HUES6 (cell line): ENCODE results near the gene SLC25A33.

Experiments used
- H3K27ac ChIP-seq: 2 replicates; pipeline ENCODE4 v1.7.0; 2013; ENCODE audit warnings: low read depth, mild to moderate bottlenecking, low read length, inconsistent platforms
- H3K27me3 ChIP-seq: 2 replicates; pipeline ENCODE4 v1.6.1; 2013; ENCODE audit warnings: low read length; ENCODE audit not compliant: control insufficient read depth, insufficient read depth
- H3K36me3 ChIP-seq: 2 replicates; pipeline ENCODE4 v1.6.1; 2013; ENCODE audit warnings: low read length; ENCODE audit not compliant: control insufficient read depth, insufficient read depth
- H3K4me1 ChIP-seq: 2 replicates; pipeline ENCODE4 v1.6.1; 2013; ENCODE audit warnings: low read length; ENCODE audit not compliant: control insufficient read depth, insufficient read depth
- H3K4me3 ChIP-seq: 2 replicates; pipeline ENCODE4 v1.5.1; 2013; ENCODE audit warnings: low read depth, low read length
- H3K9ac ChIP-seq: one replicate; pipeline ENCODE4 v1.6.1; 2013; ENCODE audit warnings: mild to moderate bottlenecking, low read length
- H3K9me3 ChIP-seq: 2 replicates; pipeline ENCODE4 v1.6.1; 2013; ENCODE audit warnings: low read depth, low read length; ENCODE audit not compliant: control insufficient read depth, insufficient read depth

Gene SLC25A33

DNA sequence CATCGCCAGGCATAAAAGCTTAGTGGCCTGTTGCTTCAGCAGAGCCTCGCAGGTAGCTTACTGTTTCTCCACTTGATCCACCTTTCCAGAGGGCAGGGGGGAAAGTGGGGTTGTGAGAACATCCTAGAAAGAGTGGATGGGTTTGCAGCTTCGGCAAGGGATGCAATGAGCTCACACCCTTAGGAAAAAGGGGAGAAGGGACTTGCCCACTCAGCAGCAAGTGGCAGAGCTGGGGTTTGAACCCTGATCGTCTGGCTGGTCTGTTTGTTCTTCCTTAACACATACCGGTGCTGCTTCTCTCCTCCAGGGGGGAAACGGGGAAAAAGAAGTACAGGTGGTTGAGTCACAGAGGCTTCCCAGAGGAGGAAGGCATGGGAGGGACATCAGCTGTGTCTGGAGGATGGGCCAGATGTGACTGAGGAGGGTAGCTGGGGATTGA lies 50.5 kb downstream of the SLC25A33 start:
- peaks cover 3% of the 10 kb centered on the region; the same call in 1 of the 2 replicates for H3K36me3 ChIP-seq
- H3K9ac ChIP-seq: peak overlapping the region; percentile 80
- H3K27me3 ChIP-seq: no peaks in the 10 kb centered on the region
- no peak overlapping the region for H3K27ac ChIP-seq
- peak overlapping the region; percentile 95 for H3K4me3 ChIP-seq
- H3K9me3 ChIP-seq: no peaks in the 10 kb centered on the region
- H3K4me1 ChIP-seq: peaks cover 48% of the 10 kb centered on the region

DNA sequence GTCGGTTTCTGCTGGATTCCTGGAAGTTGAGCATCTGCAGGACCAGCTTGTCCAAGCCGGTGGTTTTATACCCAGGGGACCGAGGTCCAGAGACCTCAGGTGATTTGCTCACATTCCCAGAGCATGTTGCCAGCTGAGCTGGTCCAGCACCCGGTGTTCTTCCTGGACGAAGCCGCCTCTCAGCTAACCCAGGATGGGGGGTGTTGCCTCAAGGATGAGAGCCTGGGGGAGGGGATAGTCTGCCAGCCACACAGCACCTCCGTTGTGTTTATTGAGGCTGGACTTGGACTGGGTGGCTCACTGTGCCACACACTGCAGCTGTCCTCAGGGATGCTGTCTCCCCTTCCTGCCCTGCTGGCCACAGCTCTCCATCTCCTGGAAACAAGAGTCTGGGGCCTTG lies 50.9 kb downstream of the SLC25A33 start:
- no peaks in the 10 kb centered on the region for H3K9me3 ChIP-seq
- peaks cover 48% of the 10 kb centered on the region for H3K4me1 ChIP-seq
- no peaks in the 10 kb centered on the region for H3K27me3 ChIP-seq
- H3K9ac ChIP-seq: no peak overlapping the region
- peak overlapping the region; percentile 95 for H3K4me3 ChIP-seq
- H3K27ac ChIP-seq: no peak overlapping the region
- no peaks in the 10 kb centered on the region for H3K36me3 ChIP-seq

DNA sequence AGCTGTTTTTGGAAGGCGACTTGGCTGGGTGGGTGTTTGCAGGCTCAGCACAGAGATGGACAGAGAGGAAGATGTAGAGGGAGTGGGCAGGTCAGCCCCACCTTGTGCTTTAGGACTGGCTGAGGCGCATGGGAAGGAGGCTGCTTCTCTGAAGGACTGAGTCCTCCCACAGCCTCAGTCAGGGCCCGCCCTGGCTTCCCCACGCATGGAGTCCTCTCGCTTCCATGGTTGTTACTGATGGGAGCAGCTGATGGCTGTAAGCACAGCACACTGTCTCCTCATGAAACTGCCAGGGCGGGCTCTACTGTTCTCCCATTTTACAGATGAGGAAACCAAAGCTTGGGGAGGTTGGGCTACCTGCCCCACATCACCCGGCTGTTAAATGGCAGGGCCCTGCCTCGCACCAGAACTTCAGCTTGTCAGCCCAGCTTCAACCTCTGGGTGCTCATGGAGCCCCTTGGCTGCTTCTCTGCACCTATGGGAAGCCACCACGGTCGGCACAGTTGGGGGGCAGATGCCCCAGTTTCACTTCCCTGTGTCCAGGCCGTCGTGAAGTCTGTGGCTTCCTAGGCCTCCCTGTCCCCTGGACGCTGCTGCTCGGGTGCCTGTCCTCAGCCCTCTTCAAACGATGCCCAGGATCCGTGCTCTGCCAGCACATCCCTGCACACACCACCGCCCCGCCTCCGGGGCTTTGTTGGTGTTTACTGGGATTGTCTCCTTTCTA lies 51.8 kb downstream of the SLC25A33 start:
- Histone ChIP-seq H3K27me3 (no peaks in the 10 kb centered on the region), H3K27ac (no peak overlapping the region), H3K9me3 (no peaks in the 10 kb centered on the region), H3K4me1 (peaks cover 48% of the 10 kb centered on the region), H3K9ac (no peak overlapping the region), H3K36me3 (no peaks in the 10 kb centered on the region), H3K4me3 (no peak overlapping the region)

DNA sequence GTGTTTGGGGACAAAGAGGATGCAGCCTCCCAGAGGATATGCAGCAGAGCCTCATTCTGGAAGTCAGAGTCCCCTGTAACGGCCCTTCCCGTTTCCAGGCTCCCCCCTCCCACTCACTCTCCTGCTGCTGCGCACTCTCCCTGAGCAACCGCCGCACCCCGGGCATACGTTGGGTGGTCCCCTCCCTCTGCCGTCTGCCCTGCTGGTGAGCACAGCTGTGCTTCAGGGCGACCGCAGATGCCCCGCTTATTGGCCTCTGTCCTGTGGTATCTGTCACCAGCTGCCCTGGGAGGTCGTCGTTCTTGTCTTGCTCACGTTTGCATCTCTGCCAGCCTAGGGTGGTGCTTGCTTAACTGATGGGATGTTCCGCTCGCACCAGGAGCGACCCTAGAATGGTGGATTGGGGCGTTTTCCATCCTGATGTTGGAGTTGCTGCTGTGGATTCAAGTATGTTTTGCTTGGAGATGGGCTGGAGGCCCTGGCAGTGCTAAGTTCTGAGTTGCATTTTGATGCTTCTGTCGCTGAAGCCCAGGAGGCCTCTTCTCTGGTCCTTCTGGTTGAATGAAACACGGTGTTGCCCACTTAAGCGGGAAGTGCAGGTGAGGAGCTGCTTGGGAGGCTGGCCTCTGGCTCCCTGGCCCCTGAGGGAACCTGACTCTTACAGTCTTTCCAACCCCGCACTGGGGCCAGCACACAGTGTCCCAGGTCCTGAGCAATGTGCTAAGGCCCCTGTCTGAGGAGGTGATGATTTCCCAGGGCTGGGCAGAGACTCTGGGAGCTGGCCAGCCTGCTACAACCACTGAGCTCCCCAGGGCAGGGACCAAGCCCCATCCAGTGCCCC lies 52.6 kb downstream of the SLC25A33 start:
- peaks cover 6% of the 10 kb centered on the region for H3K36me3 ChIP-seq
- H3K27me3 ChIP-seq: no peaks in the 10 kb centered on the region
- no peaks in the 10 kb centered on the region for H3K9me3 ChIP-seq
- no peak overlapping the region; the same call in 1 of the 2 replicates for H3K4me3 ChIP-seq
- peaks cover 48% of the 10 kb centered on the region for H3K4me1 ChIP-seq
- no peak overlapping the region for H3K9ac ChIP-seq
- no peak overlapping the region for H3K27ac ChIP-seq

DNA sequence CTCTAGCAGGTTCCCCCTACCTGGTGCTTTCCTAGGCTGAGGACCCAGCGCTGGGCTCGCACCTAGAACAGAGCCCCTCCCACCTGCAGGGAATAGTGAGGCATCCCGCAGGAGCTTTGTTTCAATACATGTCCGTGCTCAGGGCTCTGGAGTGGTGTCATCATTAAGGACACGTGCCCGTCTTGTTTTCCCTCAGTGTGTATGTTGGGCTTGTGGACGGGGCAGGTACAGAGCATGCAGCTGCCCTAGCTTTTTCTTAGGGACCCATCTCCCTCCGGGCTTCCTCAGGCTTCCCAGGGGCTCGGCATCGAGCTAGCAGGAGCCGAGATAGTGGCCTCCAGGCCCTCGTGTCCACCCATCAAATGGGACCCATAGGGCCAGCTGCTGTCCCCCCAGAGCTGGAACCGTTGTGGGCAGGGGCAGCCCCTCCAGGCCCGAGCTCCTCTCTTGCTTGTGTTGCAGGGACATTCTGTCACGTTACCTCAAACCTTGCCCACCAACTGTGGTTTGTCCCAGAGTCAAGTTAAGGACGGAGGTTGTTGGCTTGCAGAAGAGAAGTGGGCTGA lies 53.3 kb downstream of the SLC25A33 start:
- Histone ChIP-seq H3K27me3 (no peaks in the 10 kb centered on the region), H3K4me1 (peaks cover 48% of the 10 kb centered on the region), H3K9me3 (no peaks in the 10 kb centered on the region), H3K36me3 (peaks cover 13% of the 10 kb centered on the region), H3K9ac (no peak overlapping the region), H3K27ac (no peak overlapping the region), H3K4me3 (no peak overlapping the region)

DNA sequence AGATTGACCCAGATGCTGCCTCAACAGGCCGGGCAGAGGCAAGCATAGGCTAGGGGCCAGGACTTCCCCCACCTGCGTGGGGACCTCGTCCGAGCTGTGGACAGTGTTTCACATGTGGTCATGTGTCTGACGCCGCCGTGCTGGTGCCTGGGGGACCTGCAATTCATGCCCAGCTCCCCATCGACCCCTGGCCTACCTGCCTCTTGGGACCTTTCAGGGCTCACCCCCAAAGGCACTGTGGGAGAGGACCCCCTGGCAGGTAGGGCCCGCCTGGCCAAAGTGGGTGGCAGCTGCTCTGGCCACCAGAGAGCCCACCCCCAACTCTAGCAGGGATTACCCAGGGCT lies 53.9 kb downstream of the SLC25A33 start:
- Histone ChIP-seq H3K27me3 (no peaks in the 10 kb centered on the region), H3K27ac (no peak overlapping the region; the same call in 1 of the 2 replicates), H3K9ac (no peak overlapping the region), H3K4me1 (peaks cover 48% of the 10 kb centered on the region), H3K9me3 (no peaks in the 10 kb centered on the region), H3K36me3 (peaks cover 18% of the 10 kb centered on the region), H3K4me3 (no peak overlapping the region)

DNA sequence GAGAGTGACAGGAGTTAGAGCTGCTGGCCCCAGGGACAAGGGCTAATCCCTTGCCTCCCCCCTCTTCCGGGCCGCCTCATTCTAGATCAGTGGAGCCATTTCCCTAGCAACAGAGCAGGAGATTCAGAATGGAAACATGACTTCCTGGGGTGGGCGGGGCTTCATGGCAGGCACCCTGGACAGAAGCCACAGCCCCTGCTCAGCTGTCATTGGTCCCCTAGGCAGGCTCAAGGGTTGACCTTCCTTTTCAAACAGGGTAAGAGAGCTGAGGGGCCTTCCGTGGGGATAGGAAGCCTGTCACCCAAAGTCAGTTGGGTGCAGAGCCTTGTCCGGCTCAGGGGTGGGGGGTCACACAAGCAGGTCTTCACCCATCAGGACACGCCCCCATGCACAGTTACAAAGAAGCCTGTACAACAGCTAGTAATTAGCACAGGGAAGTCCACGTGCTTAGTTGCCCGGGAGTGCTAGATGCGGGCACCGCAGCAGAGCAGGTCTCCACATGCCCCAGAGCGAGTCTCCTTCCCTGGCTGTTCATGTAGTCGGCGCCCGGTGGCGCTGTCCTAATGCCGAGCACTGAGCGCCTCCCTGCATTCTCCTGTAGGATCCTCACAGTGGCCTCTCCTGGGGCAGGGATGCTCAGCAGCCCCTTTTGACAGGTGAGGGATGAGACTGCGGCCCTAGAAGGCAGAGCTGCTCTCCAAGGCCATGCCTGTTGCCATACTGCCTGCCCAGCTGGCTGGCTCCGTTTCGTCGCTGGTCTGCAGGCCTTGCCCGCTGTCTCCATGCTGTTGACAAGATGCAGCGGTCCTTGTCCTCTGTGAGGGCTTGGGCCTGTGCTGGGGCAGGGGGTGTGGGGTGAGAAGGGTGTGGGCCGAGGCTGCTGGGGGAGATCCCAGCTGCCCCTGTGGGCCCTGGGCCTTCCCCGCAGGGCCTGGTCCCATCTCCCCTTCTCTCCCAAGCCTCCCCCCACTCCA lies 54.5 kb downstream of the SLC25A33 start:
- H3K27me3 ChIP-seq: no peaks in the 10 kb centered on the region
- H3K4me1 ChIP-seq: peaks cover 48% of the 10 kb centered on the region
- no peaks in the 10 kb centered on the region for H3K9me3 ChIP-seq
- peaks cover 23% of the 10 kb centered on the region for H3K36me3 ChIP-seq
- H3K27ac ChIP-seq: no peak overlapping the region
- H3K4me3 ChIP-seq: no peak overlapping the region
- H3K9ac ChIP-seq: no peak overlapping the region

DNA sequence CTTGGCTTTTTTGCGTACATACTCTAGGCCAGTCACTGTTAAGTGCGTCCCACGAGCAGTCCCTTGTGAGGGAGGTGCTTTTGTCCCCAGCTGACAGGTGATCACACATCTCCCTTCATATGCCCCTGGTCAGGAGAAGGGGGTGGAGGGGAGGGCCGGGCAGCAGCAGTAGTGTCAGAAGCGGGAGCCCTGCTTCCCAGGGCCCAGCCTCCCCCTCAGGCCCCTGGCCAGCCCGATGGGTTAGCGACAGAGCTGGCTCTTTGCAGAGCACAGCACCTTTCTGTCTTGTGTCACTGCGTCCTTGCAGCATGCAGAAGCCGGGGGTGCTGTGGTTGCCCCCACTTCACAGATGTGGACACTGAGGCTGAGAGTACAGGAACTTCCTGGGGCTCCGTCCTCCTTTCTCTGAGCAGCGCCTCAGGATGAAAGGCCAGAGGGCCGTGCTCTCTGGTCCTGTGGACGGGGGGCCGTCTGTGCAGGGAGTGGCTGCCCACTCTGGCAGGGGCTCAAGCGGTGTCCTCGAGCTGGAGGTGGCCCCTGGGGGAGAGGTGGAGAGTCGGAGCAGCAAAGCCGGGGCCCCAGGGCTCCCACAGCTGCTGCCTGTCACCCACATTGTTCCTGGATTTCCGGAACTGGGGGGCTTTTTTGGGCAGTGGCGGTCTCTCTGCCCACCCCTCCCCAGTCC lies 55.3 kb downstream of the SLC25A33 start:
- Histone ChIP-seq H3K4me3 (no peak overlapping the region), H3K4me1 (peaks cover 47% of the 10 kb centered on the region), H3K9ac (no peak overlapping the region), H3K36me3 (peaks cover 23% of the 10 kb centered on the region), H3K9me3 (no peaks in the 10 kb centered on the region), H3K27me3 (no peaks in the 10 kb centered on the region), H3K27ac (no peak overlapping the region; the same call in 1 of the 2 replicates)

DNA sequence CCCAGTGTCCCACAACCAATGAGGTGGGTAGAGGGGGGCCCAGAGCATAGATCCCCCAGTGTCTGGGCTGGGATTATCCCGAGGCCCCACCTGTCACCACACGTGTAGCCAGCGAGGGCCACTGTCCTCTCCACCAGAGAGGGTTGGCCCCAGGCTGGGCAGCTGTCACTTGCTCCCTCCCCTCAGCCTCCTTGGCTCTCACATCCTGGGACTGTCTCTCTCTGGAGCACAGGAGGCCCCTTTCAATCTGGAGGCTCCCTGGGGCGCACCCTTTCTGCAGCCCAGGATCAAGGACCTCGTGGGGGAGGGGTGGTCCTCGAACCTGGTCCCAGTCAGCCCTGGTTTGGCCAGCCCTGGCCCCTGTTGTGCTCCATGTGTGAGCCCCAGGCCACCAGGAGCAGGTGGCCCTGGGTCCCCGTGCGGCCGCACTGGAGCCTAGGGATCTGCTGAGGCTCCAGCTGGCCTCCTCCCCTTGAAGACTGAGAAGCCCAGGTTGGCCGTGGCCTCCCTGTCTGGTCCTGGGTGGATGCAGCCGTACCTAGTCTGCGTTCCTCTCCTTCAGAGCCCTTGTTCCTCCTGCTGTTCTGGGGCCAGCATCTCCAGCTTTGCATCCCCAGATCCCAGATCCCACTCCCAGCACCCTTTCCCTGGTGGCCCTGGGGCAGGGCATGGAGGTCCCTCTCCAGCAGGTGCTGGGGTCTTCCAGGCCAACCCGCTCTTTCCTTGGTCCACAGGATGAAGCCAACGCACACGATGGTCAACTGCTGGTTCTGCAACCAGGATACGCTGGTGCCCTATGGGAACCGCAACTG lies 56.1 kb downstream of the SLC25A33 start:
- H3K27me3 ChIP-seq: no peaks in the 10 kb centered on the region
- H3K4me3 ChIP-seq: no peak overlapping the region
- H3K9ac ChIP-seq: no peak overlapping the region
- peaks cover 30% of the 10 kb centered on the region for H3K36me3 ChIP-seq
- H3K27ac ChIP-seq: no peak overlapping the region; the same call in 1 of the 2 replicates
- H3K9me3 ChIP-seq: no peaks in the 10 kb centered on the region
- H3K4me1 ChIP-seq: peaks cover 40% of the 10 kb centered on the region
